GM21381 (cell line): ENCODE results near the gene ARSG.
"Not testable (repeated sequence)": the region's sequence is repeated elsewhere in the genome, so short reads cannot be mapped to it uniquely, and the experiment has no call there.

ENCODE experiments used
- ATAC-seq: cut with Tn5 transposase; IDR thresholded peaks from one replicate; pipeline ENCODE4 v1.9.1; 2021; ENCODE audit warnings: mild to moderate bottlenecking, moderate library complexity; ENCODE audit not compliant: unreplicated experiment

Gene ARSG

DNA sequence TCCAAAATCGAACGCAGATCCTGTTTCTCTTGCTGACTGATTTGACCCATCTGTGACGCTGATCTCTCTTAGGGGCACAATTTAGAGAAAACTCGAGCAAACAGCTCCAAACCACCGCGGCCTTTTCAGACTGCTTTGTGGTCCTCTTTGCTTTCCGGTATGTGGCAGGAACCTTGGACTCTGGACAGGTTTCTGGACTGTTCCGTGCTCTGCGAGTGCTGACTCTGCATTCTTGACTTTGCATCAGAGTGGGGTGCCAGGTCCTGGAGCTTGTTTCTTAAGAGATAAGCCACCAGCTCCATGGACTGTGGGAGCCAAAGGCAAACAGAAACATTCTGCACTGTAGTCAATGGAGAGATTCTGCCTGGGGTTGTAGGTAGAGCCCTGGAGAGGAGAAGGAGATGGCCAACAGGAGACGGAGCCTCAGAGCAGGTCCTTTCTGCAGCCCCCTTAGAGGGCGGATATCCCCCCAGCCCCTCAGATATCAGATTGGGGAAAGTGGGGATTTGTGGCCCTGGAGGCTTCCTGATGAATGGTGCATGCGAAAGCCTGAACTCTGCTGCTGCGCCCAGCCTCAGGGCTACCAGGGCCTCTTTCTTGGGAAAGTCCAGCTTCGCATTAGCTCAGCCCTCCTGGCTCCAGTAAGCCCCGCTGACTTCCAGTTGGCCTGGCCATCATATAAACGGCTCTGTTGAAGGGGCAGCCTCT lies 100.4 kb downstream of the ARSG start:
- no peak for ATAC-seq

DNA sequence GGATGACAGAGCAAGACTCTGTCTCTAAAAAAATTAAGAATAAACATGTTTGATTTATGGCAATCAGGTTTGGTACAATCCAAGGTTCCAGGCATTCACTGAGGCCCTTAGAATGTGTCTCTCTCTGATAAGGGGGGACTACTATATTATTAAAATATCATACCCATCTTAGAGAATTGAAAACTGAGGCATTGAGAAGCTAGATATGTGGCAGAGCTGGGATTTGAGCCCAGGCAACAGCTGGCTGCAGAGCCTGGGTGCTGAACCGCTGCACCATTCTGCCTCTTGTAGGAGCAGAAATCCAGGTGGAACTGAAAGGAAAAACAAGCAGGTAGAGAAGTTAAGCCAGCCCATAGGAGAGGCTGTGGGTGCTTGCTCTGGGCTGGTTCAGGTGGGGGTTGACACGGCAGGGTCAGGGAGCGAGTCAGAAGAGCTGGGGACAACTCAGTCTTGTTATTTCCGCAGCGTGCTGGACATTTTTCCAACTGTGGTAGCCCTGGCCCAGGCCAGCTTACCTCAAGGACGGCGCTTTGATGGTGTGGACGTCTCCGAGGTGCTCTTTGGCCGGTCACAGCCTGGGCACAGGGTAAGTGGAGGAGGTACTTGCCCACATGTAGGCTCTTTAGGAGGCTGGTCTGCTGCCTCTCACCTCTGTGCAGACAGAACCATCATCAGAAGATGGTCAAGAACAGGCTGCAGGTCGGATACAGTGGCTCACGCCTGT lies 103.5 kb downstream of the ARSG start:
- ATAC-seq = no peak

DNA sequence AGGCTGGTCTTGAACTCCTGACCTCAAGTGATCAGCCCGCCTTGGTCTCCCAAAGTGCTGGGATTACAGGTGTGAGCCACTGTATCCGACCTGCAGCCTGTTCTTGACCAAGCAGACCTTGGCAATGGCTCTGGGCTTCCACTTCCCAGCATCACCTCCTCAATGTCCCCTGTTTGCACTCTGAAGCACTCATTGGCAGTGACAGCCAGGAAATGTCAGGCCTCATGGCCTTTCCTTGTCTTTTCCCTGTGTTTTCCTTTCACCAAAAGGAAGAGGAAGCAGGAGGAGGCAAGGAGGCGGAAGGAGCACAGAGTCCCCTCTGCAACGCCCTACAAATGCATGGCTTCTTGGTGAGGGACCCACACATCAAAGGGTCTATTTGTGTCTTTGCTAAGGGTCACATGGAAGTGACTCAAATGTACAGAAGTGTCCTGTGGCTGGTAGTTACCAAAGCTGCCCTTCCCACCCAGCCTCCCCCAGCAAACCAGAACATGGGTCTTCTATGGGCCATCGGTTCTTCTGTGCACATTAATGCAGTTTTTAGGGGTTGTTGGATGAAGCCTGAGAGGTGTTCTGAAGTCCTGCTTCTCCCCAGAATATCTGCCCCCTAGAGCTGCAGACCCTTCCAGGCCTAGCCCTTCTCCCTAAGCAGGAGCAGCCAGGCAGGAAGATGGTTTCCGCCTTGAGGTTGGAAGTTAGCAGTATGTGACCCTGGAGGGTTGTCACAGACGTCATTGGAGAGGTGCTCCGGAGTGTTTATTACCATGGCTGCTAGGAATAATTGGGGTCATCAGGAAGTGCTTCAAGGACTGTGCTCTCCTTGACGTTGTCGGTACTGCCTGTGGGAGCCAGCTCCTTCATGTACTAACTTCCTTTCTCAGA lies 105.2 kb downstream of the ARSG start:
- ATAC-seq = no peak

DNA sequence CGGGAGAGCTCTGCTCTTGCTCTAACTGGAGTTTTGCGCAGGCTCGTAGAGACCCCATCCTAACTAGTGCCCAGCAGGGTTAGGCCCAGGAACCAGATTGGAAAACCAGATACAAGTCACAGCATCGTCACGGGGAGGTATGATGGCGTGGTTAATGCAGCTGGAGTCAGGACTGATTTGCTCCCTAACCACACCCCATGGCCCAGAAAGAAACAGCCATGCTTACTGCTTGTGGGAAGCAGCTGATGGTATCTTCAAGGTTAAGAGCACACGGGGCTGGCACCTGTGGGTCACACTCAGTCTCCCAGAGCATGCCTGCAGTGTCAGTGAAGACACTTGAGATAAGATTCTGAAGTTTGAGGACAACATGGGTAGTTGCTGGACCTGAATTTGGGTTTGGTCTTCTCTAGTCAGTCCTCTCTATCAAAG lies 105.8 kb downstream of the ARSG start:
- ATAC-seq = no peak

DNA sequence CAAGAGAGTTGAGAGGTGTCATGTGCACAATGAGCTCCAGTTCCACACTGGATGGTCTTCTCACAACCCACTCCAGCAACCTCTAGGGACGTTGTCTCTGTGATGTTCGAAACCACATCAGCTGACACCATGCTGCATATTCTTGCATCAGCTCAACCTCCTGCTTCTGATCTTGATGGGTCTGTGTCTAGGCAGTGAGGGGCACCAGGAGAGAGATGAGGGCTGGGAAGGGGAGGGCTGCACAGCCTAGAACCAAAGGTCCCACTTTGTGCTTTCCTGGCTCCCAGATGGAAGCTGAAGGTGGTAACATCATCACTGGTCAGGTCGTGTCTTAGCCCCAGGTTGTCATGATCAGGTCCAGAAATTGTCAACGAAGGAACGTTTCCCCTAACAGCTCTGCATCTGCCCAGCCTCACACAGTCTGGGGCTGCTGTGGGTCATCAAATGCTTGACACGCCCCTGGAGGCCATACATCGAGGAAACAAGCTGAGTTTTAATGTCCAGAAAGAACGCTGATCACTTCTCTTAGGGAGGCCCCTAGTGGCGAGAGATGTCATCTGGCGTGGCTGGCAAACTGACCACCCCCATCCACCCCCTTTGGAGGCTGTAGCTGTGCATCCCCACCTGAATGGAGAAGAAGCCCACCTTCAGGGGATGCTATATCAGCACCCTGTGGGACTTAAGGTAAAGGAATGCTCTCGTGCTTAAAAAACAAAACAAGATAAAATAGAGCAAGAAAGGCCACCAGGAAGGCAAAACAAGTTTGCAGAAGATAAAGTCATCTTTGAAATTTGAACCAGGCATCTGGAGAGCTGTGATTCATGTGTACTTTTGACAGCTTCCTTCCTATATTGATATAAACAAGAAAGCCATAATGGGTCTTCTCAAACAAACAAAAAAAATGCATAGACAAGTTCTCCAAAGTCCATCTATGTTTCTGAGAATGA lies 107.7 kb downstream of the ARSG start:
- ATAC-seq = peak; percentile 78

DNA sequence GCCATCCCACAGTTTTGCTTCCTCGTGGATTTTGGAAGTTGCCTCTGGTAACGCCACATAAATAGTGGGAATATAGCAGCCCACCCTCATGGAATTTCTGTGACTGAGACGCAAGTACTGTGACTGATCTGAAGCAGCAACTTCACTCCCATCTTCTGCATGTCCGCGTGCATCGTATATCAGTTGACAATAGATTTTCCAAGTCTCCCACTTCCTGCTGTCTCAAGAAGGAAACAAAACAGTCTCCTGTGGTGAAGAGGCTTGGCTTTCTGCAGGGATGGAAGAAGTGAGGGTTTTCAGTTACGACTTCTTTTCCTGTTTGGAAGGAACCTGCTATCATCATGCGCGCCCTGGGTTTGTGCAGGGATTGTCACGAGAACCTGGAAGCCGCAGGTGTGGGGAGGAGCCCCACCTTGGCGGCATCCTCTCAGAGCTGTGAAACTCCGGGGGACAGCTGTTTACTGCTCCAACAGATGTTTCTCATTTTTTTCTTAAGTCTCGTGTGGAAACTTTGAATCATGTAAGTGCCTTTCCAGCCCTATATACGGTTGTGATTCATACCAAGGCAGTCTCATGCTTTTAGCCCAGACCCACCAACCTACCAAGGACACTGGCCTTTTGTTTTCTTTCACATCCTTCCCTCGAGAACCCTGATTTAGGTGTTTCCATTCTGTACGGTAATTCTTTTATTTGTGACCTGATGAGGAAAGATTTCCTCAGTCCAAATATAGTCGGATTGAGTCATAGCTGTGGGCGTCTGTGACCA lies 108.5 kb downstream of the ARSG start:
- no peak for ATAC-seq

DNA sequence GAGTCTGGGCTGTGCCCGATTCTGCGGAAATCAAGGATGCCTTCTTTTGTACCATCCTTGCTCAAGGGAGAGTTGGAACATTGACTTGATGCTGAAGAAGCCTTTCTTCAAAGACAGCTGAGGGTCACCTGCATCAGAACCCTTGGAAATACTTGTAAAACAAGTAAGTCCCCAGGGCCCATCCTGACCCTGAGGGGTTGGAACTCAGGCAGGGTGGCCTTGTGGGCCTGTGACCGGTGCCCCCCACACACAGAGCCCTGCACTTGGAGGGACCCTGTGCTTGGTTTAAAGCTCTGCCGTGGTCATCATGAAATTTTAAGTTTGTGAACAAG lies 109.1 kb downstream of the ARSG start:
- no peak for ATAC-seq

DNA sequence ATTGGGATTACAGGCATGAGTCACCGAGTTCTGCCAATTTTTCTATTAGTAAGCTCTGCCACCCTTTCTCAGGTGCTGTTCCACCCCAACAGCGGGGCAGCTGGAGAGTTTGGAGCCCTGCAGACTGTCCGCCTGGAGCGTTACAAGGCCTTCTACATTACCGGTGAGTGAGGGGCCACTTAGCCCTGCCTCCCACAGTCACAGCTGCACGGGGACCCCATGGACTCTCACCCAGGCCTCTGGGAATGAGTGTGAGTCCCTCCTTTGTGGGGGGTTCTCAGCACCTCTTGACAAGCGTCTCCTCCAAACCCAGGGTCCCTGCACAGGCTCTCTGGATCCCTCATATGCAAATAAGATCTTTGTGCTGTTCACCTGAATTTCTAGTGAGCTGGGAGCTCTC lies 110.0 kb downstream of the ARSG start:
- no peak for ATAC-seq

DNA sequence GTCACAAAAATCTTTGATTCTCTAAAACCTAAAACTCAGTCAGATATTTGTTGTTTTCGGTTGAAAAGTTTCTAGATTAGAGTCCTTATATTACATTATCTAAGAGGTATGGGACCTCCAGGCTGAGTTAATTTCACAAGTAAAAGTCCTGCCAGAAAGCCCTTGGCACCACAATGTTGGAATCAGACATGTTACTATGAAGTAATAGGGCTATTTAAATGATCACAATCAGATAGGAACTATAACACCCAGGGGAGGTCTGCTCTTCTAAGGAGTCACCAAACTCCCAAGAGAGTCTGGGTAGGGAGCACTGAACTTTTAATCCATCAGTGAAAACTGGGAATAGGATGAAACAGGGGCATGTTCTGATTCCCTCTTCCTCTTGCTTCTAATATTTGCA lies 111.8 kb downstream of the ARSG start:
- ATAC-seq = no peak

DNA sequence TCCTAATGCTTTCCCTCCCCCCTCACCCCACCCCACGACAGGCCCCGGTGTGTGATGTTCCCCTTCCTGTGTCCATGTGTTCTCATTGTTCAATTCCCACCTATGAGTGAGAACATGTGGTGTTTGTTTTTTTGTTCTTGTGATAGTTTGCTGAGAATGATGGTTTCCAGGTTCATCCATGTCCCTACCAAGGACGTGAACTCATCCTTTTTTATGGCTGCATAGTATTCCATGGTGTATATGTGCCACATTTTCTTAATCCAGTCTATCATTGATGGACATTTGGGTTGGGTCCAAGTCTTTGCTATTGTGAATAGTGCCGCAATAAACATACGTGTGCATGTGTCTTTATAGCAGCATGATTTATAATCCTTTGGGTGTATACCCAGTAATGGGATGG lies 112.5 kb downstream of the ARSG start:
- ATAC-seq = not testable (repeated sequence)

DNA sequence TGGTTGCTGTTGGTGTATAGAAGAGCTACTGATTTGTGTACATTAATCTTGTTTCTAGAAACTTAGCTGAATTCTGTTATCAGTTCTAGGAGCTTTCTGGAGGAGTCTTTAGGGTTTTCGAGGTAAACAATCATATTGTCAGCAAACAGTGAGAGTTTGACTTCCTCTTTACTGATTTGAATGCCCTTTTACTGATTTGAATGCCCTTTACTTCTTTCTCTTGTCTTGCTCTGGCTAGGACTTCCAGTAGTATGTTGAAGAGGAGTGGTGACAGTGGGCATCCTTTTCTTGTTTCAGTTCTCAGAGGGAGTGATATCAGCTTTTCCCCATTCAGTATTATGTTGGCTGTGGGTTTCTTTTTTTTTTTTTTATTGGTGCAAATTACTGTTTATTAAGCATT lies 116.4 kb downstream of the ARSG start:
- ATAC-seq = not testable (repeated sequence)

DNA sequence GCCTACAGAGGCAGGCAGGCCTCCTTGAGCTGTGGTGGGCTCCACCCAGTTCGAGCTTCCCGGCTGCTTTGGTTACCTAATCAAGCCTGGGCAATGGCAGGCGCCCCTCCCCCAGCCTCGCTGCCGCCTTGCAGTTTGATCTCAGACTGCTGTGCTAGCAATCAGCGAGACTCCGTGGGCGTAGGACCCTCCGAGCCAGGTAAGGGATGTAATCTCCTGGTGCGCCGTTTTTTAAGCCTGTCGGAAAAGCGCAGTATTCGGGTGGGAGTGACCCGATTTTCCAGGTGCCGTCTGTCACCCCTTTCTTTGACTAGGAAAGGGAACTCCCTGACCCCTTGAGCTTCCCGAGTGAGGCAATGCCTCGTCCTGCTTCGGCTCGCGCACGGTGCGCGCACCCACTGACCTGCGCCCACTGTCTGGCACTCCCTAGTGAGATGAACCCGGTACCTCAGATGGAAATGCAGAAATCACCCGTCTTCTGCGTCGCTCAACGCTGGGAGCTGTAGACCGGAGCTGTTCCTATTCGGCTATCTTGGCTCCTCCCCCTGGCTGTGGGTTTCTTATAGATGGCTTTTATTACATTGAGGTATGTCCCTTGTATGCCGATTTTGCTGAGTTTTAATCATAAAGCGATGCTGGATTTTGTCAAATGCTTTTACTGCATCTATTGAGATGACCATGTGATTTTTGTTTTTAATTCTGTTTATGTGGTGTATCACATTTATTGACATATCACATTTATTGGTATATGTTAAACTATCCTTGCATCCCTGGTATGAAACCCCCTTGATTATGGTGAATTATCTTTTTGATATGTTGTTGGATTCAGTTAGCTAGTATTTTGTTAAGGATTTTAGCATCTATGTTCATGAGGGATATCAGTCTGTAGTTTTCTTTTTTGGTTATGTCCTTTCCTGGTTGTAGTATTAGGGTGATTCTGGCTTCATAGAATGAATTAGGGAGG lies 122.6 kb downstream of the ARSG start:
- ATAC-seq = not testable (repeated sequence)

DNA sequence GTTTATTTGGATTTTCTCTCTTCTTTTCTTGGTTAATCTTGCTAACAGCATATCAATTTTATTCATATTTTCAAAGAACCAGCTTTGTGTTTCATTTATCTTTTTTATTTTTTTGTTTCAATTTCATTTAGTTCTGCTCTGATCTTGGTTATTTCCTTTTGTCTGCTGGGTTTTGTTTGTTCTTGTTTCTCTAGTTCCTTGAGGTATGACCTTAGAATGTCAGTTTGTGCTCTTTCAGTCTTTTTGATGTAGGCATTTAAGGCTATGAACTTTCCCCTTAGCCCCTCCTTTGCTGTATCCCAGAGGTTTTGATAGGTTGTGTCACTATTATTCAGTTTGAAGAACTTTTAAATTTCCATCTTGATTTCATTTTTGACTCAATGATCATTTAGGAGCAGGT lies 123.6 kb downstream of the ARSG start:
- ATAC-seq = not testable (repeated sequence)

DNA sequence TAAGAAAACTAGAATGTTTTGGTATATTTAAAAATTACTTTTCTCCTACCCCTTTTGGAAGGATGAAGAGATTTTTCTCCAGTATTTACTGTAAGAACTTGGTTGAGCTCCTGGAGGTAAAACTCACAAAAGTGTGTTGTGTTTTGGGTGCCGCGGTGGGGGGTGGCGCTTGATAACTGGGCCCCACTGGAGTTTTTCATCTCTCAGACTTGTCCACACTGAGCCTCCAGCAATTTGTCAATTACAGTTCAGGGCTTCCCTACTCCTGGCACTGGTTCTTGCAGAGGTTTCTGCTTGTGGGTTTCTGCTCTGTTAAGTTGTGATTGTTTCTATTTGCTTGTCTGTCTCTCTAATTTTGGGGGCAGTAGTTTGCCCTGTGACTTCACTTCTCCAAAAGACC lies 126.0 kb downstream of the ARSG start:
- ATAC-seq = no peak

DNA sequence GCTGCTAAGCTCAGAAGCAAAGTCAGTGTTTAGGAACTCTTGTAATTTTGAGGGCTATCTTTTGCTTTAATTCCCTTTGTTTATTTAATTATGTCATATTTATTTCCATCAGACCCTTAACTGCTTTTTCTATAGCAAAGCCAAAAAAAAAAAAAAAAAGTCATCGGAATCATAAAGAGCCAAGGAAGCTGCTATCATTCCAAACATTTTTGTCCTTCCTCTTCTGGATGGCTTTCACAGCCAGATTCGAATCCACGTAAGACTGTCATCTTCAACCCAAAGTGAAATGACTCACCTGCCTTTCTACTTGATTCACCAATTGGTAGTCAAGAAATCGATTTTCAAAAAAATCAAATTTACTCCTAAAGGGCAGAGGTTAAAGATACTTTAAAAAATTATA lies 127.6 kb downstream of the ARSG start:
- no peak for ATAC-seq

DNA sequence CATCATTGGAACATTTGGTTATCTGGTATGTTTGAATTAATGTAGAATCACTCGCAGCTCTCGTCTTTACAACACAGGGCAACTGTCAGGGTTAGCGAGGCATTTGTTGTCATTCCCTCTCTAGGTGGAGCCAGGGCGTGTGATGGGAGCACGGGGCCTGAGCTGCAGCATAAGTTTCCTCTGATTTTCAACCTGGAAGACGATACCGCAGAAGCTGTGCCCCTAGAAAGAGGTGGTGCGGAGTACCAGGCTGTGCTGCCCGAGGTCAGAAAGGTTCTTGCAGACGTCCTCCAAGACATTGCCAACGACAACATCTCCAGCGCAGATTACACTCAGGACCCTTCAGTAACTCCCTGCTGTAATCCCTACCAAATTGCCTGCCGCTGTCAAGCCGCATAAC lies 128.8 kb downstream of the ARSG start:
- ATAC-seq = no peak

DNA sequence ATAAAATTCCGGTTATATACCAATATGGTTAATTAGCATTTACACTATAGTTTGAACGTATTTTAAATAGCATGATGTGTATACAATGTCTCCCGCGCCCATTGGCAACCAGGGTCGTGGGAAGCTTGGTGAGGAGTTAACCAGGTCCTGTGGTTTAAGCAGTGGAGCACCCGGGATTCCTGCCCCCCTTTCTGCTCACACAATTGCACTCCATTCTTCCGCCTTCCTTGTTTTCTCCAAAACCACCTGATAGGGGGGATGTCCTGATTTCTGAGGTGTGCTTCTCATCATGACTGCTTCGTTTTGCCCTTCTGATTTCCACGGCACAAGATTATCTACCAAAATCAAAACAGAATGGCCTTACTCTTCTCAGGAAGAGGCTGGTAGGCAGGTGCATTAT lies 130.2 kb downstream of the ARSG start:
- no peak for ATAC-seq

DNA sequence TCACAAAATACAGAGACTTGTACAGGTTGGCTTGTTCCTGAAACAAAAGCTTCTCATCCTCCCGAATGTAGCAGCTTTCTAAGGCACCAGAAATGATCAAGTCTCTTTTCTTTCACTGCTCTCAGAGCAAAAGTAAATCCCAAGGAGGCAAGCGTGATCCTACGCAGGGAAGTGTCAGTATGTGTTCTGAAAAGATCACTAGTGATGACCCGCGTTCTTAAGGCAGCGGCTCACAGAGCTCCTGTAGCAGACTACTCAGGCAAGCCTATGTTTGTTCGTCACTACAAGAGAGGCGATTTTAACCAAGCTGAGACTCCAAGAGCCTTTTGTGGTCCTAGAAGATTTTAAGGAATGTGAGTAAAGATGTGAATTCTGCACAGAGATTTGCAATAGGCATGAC lies 131.5 kb downstream of the ARSG start:
- ATAC-seq = no peak

DNA sequence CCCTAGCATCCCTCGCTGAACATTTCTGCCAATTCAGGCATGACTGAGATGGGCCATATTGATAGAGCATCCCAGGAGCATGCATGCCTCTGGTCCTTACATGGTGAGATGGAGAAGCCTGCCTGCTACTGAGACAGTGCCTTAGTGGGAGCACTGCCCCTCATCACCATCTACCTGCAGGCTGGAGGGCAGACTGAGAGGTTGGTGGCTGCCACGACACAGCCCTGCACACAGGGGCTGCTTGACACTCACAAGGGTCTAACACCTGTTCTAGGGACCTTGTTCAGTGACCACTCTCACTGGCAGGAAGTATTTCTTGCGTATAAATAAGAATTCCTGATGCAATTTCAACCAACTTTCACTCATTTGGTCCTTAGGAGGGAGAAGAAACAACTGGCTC lies 132.0 kb downstream of the ARSG start:
- ATAC-seq = no peak
